Skin of body (tissue), 2 donors: Measurements from ENCODE around the gene SCNN1B. TPM values are rescaled to one million over a fixed set of nuclear protein-coding genes. Genes with fewer than 3 reads are reported as not detected.
"Not testable (repeated sequence)": the region's sequence is repeated elsewhere in the genome, so short reads cannot be mapped to it uniquely, and the experiment has no call there.

Source experiments
- DNase-seq: peaks from one replicate; lab custom pipeline; 2025; lab: John Stamatoyannopoulos, UW
- total RNA-seq: library from RNA; depleted of rRNA; stranded (reverse); fragments of >200 nt; gene quantifications from one replicate; pipeline ENCODE4 v1.2.3, GENCODE V29; 2014

Gene SCNN1B
- total RNA-seq, 1 donor from 2014 or later = 3.7 TPM

GRCh38 chr16:23288209-23288608 is 13.9 kb upstream of the SCNN1B start:
- no peak for DNase-seq

DNA sequence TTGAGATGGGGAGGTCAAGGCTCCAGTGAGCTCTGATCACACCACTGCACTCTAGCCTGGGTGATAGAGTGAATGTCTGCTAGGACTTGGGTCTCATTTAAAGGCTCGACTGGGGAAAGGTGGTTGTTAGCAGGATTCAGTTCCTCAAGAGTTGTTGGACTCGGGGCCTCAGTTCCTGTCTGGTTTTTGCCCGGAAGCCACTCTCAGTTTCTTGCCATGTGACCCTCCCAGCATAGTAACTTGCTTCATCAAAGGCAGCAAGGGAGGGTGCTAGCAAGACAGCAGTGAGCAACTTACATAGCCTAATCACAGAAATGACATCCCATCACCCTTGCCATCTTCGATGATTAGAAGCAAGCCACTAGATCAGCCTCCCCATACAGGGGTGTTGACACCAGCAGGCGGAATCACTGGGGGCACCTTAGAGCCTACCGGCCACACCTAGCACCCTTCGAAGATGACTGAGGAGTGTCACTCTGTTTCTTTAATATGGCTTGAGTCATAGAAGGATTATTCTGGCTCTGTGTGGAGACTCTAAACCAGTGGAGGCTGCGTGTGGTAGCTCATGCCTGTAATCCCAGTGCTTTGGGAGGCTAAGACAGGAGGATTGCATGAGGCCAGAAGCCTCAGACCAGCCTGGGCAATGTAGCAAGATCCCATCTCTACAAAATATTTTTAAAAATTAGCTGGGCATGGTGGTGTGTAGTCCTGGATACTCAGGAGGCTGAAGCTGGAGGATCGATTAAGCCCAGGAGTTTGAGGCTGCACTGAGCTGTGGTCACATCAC is 13.2 kb upstream of the SCNN1B start:
- DNase-seq = no peak

DNA sequence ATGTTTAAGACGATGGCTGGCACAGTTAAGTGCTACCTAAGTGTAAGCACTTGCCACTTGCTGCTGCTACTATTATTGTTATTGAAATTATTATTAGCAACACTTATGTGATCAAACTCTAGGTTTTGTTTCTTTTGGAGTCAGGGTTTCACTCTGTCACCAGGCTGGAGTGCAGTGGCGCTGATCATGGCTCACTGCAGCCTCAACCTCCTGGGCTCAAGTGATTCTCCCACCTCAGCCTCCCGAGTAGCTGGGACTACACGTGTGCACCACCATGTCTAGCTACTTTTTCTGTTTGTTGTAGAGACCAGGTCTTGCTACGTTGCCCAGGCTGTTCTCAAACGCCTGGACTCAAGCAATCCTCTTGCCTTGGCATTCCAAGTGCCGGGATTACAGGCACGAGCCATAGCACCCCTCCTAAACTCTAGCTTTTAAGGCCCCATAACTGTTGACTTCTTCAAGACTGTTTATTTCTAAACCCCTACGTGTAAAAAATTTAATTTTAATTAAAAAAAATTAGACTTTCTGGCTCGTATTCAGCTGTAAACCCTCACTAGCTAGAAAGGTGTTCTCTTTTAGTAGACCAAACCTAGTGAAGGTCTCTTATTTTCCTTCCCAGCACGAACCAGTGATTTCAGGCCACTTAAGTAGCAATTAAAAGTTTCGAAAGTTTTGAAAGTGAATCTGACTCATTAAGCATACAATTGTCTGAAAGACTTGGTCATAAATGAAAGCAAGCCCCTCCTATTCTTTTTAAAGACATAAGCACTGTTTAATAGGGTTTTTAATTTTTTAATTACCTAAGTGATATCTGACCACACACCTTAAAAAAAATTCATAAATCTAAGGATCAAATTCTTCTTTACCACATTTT is 11.7 kb upstream of the SCNN1B start:
- DNase-seq = no peak

- no peak for DNase-seq
Measured at GRCh38 chr16:23293016-23293415, 9.1 kb upstream of the SCNN1B start.

DNA sequence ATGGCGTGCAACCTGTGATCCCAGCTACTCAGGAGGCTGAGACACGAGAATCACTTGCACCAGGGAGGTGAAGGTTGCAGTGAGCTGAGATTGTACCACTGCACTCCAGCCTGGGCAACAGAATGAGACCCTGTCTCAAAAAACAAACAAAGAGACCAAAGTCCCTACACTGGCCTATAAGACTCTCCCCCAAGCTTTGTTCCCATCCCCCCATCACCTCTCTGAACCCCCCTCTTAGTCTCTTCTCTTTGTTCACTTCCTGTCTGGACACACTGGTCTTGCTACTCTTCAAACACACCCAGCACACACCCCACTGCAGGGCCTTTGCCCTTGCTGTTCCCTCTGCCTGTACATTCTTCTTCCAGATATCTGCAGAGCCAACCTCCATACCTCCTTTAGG is 7.8 kb upstream of the SCNN1B start:
- no peak for DNase-seq

GRCh38 chr16:23296994-23297393 is 5.1 kb upstream of the SCNN1B start:
- DNase-seq = no peak

DNA sequence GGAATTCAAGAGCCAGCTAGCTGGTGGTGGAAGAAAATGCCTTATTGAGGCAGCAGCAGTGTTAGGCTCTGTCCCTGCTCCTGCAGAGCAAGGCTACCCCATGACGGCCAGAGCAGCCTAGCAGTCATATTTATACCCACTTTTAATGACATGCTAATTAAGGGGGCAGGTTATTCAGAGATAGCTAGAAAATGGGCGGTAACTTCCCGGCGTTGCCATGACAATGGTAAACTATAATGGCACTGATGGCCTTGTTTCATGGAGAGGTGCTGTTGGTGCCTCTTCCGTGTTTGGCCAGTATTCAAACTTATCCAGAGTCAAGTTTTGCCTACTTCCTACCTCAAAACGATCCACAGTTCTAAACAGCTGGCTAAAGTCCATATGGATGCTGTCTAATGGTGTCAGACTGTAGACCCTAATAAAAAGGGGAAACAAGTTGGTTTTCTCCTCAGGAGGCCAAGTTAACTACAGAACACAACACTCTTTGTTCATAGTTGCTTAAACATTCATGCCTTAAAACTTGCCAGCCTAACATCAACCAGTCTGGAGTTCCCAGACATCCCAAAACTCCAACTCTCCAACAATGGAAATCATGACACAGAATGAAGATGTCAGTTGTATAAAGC is 3.7 kb upstream of the SCNN1B start:
- DNase-seq = no peak

DNA sequence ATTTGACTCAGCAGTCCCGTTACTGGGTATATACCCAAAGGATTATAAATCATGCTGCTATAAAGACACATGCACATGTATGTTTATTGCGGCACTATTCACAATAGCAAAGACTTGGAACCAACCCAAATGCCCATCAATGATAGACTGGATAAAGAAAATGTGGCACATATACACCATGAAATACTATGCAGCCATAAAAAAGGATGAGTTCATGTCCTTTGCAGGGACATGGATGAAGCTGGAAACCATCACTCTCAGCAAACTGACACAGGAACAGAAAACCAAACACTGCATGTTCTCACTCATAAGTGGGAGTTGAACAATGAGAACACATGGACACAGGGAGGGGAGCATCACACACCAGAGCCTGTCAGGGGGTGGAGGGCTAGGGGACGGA is 2.3 kb upstream of the SCNN1B start:
- DNase-seq = not testable (repeated sequence)

GRCh38 chr16:23301251-23302044 is 654 bp upstream of the SCNN1B start:
- no peak for DNase-seq

DNA sequence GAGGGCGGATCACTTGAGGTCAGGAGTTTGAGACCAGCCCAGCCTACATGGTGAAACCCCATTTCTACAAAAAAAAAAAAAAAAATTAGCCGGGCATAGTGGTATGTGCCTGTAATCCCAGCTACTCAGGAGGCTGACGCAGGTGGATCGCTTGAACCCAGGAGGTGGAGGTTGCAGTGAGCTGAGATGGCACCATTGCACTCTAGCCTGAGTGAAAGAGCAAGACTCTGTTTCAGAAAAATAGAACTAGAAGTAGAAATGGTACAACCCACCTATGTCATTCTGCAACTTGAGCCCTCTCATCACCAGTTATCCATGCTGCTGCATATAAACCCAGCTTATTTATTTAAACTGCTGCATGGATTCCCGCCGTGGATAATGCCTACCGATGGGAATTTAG is 1.6 kb downstream of the SCNN1B start:
- no peak for DNase-seq

- DNase-seq = no peak
Measured at GRCh38 chr16:23304620-23305019, 2.5 kb downstream of the SCNN1B start.

DNA sequence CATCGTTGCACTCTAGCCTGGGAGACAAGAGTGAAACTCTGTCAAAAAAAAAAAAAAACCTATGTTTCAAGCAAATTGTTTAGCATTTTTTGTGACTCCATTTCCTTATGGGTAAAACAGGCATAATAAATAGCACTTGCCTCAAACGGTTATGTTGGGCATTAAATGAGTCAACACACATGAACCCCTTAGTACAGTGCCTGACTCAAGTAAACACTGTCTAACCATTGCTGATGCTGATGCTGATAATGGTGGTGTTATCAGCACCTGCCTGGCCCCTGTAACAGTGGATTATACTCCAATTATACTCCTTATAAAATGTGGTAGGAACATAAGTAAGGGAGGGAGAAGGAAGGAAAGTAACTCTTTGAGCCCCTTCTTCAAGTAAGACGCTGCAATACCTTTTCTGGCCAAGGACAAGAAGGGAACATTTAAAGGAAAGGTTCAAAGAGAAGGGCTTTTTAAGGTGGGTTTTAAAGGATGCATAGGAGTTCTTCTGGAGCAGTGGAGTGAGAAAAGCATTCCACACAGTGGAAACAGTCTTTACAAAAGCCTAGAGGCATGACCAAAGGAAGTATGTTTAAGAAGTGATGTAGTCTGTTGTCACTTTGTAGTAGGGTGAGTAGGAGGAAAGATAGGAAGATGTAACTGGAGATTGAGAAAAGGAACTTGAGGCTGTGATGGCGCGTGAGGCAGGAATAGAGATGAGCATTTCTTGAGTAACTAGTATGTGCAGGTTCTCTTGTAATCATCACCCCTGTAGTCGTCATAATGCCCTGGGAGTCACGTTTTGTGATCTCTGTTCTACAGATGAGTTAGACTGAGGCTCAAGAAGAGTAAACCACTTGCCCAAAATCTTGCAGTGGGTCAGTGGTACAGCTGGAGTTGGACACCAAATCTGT is 4.3 kb downstream of the SCNN1B start:
- DNase-seq = no peak

- no peak for DNase-seq
Measured at GRCh38 chr16:23310217-23310616, 8.1 kb downstream of the SCNN1B start.

- no peak for DNase-seq
Measured at GRCh38 chr16:23310744-23311143, 8.6 kb downstream of the SCNN1B start.

DNA sequence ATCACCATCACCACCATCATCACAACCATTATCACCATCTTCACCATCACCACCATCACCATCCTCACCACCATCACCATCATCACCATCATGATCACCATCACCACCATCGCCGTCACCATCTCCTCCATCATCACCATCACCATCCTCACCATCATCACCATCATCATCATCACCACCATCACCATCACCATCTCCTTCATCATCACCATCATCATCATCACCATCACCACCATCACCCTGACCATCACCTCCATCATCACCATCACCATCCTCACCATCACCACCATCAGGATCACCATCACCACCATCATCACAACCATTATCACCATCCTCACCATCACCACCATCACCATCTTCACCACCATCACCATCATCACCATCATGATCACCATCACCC is 14.1 kb downstream of the SCNN1B start:
- DNase-seq = no peak

- DNase-seq = no peak
Measured at GRCh38 chr16:23316634-23317265, 14.6 kb downstream of the SCNN1B start.

DNA sequence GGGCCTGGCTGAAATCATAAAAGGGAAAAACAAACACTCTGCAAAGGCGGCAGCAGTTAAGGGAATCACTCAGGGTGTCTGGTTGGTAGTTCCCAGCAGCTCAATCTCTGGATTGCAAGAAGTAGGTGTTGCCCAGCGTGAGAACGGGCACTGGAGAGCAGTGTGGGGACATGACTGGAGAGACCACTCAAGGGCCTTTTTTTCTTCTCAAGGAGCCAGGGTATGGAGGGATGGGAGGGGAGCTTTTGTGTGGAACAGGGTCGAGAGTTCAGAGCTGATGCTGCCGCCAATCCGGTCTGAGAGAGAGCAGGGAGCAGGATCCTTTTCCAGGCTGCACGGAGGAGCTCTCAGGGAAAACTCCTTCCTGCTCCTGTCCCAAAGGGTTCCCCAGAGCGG is 15.2 kb downstream of the SCNN1B start:
- DNase-seq = no peak

DNA sequence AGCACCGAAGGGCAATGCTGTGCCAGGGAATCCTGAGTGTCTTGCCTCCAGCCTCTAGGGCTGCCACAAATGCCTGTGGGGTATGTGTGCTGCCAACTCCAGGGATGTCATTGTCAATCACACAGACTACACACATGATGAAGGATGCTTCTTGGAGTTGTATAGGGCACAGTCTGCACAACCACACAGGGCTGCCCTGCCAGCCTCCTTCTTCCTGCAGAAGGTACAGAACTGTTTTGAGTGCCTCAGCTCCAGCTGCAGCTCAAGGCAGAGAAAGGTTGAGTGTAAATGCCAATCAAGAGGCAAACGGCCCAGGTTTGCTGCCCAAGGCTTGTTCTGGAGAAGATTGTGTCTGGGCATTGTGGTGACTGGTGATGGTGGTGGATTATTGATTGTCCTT is 15.6 kb downstream of the SCNN1B start:
- no peak for DNase-seq

- no peak for DNase-seq
Measured at GRCh38 chr16:23318639-23319038, 16.5 kb downstream of the SCNN1B start.
